ENCODE data around the gene KIAA1755. TPM values are rescaled to one million over a fixed set of nuclear protein-coding genes. Genes with fewer than 3 reads are reported as not detected.

The KIAA1755 gene
- total RNA-seq, 1 donor from 2014 or later = 0.06 TPM

- no peak for TF ChIP-seq CTCF (conservative IDR thresholded peaks at IDR 0.05; ENCODE audit: low read depth, low read length)
Measured at GRCh38 chr20:38195521-38195920, 65.0 kb downstream of the KIAA1755 start.

DNA sequence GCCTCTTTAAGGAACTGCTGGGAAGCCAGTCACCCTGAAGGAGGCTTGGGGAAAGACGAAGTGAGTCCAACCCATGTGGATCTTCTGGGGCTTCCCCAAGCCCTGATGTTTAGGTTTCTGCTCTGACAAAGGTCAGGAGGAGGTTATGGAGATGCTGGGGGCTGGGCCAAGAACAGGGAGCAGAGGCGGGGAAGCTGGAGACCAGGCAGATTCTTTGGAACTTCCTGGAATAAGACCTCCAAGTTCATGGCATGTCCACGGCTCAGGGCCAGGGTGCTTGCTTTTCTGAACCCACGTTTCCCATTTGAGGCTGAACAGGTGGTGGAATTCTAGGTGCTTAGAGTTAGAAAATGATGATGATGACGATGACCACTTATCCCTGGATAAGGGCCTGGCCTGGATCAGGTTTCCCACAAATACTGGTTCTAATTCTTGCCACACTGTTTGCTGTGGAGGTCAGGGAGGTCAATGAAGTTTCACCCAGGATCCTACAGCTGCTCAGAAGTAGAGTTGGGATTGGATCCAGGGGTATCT, 65.5 kb downstream of the KIAA1755 start:
- H3K4me3 ChIP-seq (ENCODE audit: low read depth, low read length) = no peak overlapping the region
- DNase-seq (ENCODE audit: low read depth) = no peak
- TF ChIP-seq CTCF (conservative IDR thresholded peaks at IDR 0.05; ENCODE audit: low read depth, low read length) = no peak

More at GRCh38 chr20:38195521-38195920, 65.0 kb downstream of the KIAA1755 start:
- DNase-seq (ENCODE audit: low read depth) = no peak
- no peak overlapping the region for H3K4me3 ChIP-seq (ENCODE audit: low read depth, low read length)

DNA sequence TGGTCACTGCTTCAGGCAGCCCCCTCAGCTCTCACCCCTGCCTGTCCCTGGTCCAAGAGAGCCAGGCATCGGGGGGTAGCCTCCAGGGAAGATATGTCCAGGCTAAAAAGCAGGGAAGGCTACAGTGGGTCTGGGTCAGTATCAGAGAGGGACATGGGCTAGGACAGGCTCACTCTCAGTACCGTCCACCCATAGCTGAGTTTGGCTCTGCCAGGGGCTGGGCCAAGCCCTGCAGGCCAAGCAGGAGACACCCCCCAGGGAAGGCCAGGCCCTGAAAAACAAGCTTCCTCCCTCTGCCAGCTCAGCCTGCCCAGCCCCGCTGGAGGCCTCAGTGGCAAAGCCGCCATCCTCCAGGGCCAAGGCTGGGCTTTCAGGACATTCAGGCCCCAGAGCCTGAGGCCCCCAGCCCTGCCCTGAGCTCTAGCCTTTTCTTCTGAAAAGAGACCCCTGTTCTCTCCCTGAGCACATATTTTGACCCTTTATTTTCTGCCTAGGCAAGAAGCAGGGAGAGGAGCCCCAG, 66.9 kb downstream of the KIAA1755 start:
- DNase-seq (ENCODE audit: low read depth) = no peak
- no peak overlapping the region for H3K4me3 ChIP-seq (ENCODE audit: low read depth, low read length)
- no peak for TF ChIP-seq CTCF (conservative IDR thresholded peaks at IDR 0.05; ENCODE audit: low read depth, low read length)

DNA sequence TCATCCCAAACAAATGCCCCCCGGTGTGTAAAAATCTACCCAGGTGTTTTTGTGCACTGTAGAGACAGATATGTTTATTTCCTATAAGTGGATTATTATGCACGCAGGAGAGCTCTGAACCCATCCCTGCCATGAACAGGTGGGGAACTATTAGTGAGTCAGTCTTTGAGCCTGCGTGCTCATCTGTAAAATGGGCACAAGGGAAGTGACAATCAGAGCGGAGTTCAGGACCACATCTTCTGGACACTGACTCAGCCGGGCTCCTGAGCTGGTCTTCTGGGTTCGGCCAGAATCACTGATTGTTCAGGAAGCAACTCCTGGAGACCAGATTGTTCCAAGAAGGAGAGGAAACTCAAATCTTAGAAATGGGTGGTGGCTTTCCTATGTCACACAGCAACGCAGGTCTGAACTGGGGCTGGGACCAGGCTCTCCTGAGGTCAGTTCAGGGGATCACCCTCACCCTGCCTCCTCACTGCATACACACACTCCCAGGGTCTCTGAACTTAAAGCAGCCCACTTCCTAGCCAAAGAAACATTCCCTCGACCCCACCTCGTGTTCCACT, 68.1 kb downstream of the KIAA1755 start:
- DNase-seq (ENCODE audit: low read depth) = no peak
- H3K4me3 ChIP-seq (ENCODE audit: low read depth, low read length) = no peak overlapping the region
- TF ChIP-seq CTCF (conservative IDR thresholded peaks at IDR 0.05; ENCODE audit: low read depth, low read length) = no peak

GRCh38 chr20:38191654-38192053, 68.9 kb downstream of the KIAA1755 start:
- no peak for DNase-seq (ENCODE audit: low read depth)
- TF ChIP-seq CTCF (conservative IDR thresholded peaks at IDR 0.05; ENCODE audit: low read depth, low read length) = no peak
- H3K4me3 ChIP-seq (ENCODE audit: low read depth, low read length) = no peak overlapping the region

DNA sequence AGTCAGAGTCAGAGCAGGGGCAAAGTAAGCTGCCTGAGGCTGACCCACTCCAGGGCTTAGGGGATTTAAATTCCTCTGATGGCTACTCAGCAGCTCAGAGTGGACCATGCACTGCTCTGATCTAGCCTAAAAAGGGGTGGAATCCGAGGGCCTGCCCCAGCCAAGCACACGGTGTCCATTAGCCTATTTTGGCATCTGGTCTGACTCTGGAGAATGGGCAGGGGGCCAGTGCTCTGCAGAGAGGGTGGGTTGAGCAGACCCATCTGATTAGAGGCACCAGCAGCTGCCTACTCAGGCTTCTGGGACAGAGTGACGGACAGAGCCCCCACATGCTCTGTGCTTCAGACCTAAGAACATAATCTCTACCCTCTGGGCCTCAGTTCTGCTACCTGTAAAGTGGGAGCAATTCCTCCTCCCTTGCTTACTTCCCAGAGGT, 69.6 kb downstream of the KIAA1755 start:
- no peak for TF ChIP-seq CTCF (conservative IDR thresholded peaks at IDR 0.05; ENCODE audit: low read depth, low read length)
- H3K4me3 ChIP-seq (ENCODE audit: low read depth, low read length) = no peak overlapping the region
- no peak for DNase-seq (ENCODE audit: low read depth)

GRCh38 chr20:38190166-38190565, 70.4 kb downstream of the KIAA1755 start:
- DNase-seq (ENCODE audit: low read depth) = no peak
- no peak for TF ChIP-seq CTCF (conservative IDR thresholded peaks at IDR 0.05; ENCODE audit: low read depth, low read length)
- H3K4me3 ChIP-seq (ENCODE audit: low read depth, low read length) = no peak overlapping the region
